ENCODE data around the gene JAZF1. TPM values are rescaled to one million over a fixed set of nuclear protein-coding genes. Genes with fewer than 3 reads are reported as not detected.

JAZF1 gene
- total and polyA plus RNA-seq, 2 of the 8 experiments (the other 6 are each of a cell fraction or from before 2014, with no cell fraction given): 2.6 to 21.8 TPM

DNA sequence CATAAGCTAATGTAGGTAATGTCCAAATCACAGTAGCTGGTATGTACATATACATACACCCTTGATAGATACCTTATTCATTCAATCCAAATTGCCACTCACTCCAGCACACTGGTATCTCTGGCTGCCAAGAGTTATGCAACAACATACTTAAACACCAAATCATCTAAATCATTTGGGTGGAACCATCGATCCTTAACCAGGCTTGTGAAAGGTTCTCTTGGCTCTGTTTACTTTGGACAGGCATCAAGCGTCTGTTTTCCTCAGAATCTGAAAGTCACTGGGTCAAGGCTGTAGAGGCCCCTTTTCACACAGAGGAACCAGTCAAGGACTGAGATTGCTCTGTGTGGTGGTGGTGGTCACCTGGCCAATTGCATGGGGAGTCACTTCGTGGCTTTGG lies 24.6 kb downstream of the JAZF1 start:
- Histone ChIP-seq H3K4ac (replicated peaks; ENCODE audit: insufficient read length, low read depth, low read length) (no peak overlapping the region), H3K9ac (replicated peaks in 1 of 4; ENCODE audit: extremely low read depth in 1 of 4, low read depth in 3 of 4, low read length in 3 of 4) (no peak overlapping the region), H2BK15ac (ENCODE audit: low read length) (no peak overlapping the region), H3K4me3 (ENCODE audit: extremely low read depth in 1 of 4, insufficient read depth in 2 of 4, low read depth in 3 of 4, low read length in 4 of 4) (no peak overlapping the region), H3K23ac (ENCODE audit: insufficient read length) (no peak overlapping the region), H3K36me3 (ENCODE audit: control insufficient read depth in 2 of 4, insufficient read depth in 4 of 4, low read length in 3 of 4) (no peaks in the 10 kb centered on the region; a peak in 1 of 8 replicates), H3K18ac (ENCODE audit: extremely low read depth, low read length) (no peak overlapping the region), H2BK5ac (ENCODE audit: low read depth, low read length) (no peak overlapping the region), H3K4me1 (replicated peaks in 1 of 4; ENCODE audit: control insufficient read depth in 3 of 4, insufficient read depth in 4 of 4, low read length in 3 of 4) (peaks cover 0 to 5% (median under 1%) of the 10 kb centered on the region in 4 experiments; a peak in 1 of 7 replicates), H2BK12ac (ENCODE audit: low read depth, low read length) (no peak overlapping the region), H3K9me3 (ENCODE audit: insufficient read depth in 2 of 2, low read depth in 1 of 2, low read length in 1 of 2) (no peaks in the 10 kb centered on the region), H3K4me2 (ENCODE audit: insufficient read depth in 1 of 2, low read depth in 2 of 2, low read length in 2 of 2) (no peak overlapping the region), H4K5ac (ENCODE audit: insufficient read length, low read depth, low read length) (no peak overlapping the region), H3K79me2 (ENCODE audit: control insufficient read depth in 1 of 2, insufficient read depth in 2 of 2, low read length in 2 of 2) (peaks cover 4 to 6% of the 10 kb centered on the region in 2 experiments; a peak in 3 of 4 replicates), H3K27me3 (replicated peaks in 1 of 4; ENCODE audit: control insufficient read depth in 3 of 4, extremely low read depth in 1 of 4, insufficient read depth in 3 of 4, low read length in 3 of 4) (no peaks in the 10 kb centered on the region), H3K27ac (ENCODE audit: low read depth, low read length) (no peak overlapping the region), H2AFZ (ENCODE audit: low read length) (no peak overlapping the region), H2BK20ac (ENCODE audit: low read length) (no peak overlapping the region), H2BK120ac (replicated peaks; ENCODE audit: low read depth, low read length) (no peak overlapping the region), H4K8ac (ENCODE audit: extremely low read depth, insufficient read depth, low read length) (no peak overlapping the region), H3K14ac (ENCODE audit: insufficient read length) (no peak overlapping the region), H2AK5ac (ENCODE audit: low read depth, low read length) (no peak overlapping the region), H3K79me1 (ENCODE audit: low read depth, low read length) (peaks cover 2% of the 10 kb centered on the region; the same call in 1 of the 2 replicates), H3K56ac (replicated peaks; ENCODE audit: insufficient read length, low read depth, low read length) (no peak overlapping the region), H4K20me1 (replicated peaks in 1 of 2; ENCODE audit: control insufficient read depth in 1 of 2, insufficient read depth in 2 of 2, low read length in 2 of 2) (no peaks in the 10 kb centered on the region), H3K23me2 (ENCODE audit: low read depth, low read length) (no peaks in the 10 kb centered on the region), H4K91ac (replicated peaks; ENCODE audit: insufficient read length, low read length) (no peak overlapping the region)
- FAIRE-seq: no peak
- POLR2A ChIA-PET (ENCODE audit: partially characterized antibody): no interaction called here
- DNase-seq (ENCODE audit: low read depth in 1 of 2, low spot score in 2 of 2): no peak
- 89% methylated on average over 3 of the region's 3 CpGs; no CpG with 5 or more reads in 1 of the 2 experiments for WGBS, 2 experiments (ENCODE audit: extremely low coverage in 1 of 2, insufficient coverage in 1 of 2, insufficient read length in 1 of 2, insufficient replicate concordance in 2 of 2, low coverage in 1 of 2, low lambda C conversion rate in 2 of 2, missing lambda C conversion rate in 1 of 2)
- no peak for TF ChIP-seq EGR1 (IDR thresholded peaks at IDR 0.05; ENCODE audit: borderline replicate concordance, low read depth, low read length)
- no peak for TF ChIP-seq SRF (IDR thresholded peaks at IDR 0.05; ENCODE audit: low read depth, low read length)
- TF ChIP-seq, protein P1, sequence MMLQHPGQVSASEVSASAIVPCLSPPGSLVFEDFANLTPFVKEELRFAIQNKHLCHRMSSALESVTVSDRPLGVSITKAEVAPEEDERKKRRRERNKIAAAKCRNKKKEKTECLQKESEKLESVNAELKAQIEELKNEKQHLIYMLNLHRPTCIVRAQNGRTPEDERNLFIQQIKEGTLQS (IDR thresholded peaks at IDR 0.05; ENCODE audit: insufficient read depth, low read depth, low read length): no peak
- TF ChIP-seq KDM4A (IDR thresholded peaks at IDR 0.05; ENCODE audit: low read depth, low read length, severe bottlenecking): no peak
- TF ChIP-seq PHF8 (conservative IDR thresholded peaks at IDR 0.05; ENCODE audit: low read depth, low read length): no peak
- TF ChIP-seq NRF1 (IDR thresholded peaks at IDR 0.05; ENCODE audit: low read depth, low read length): no peak
- CTCF ChIA-PET (ENCODE audit: partially characterized antibody): no interaction called here

Data from H1 (cell line).